22Rv1 (cell line): ENCODE measurements around the gene RAG1.

Source experiments
- H3K27ac ChIP-seq: fragments of 450-650 bp; 2 replicates; pipeline ENCODE4 v1.5.1; 2017
- ZFX ChIP-seq: fragments of 450-650 bp; IDR thresholded peaks from 2 replicates; pipeline ENCODE4 v1.6.1; 2017; ENCODE audit warnings: antibody characterized with exemption, borderline replicate concordance
- TF ChIP-seq, protein P1 (sequence below): fragments of 450-650 bp; IDR thresholded peaks from 2 replicates; pipeline ENCODE4 v1.5.1; 2017; ENCODE audit warnings: mild to moderate bottlenecking

Gene RAG1

DNA sequence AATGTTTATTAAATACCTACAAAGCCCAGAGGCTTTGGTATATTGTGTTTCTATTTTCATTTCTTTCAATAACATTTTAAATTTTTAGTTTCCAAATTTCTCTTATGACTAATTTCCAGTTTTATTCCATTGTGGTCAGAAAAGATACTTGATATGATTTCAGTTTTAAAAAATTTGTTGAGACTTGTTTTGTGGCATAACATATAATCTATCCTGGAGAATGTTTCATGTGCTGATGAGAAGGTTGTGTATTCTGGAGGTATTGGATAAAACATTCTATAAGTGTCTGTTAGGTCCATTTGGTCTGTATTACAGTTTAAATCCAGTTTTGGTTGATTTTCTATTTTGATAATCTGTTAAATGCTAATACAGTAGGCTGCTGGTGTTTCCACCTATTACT is 9.8 kb upstream of the RAG1 start:
- TF ChIP-seq ZFX, result no peak
- TF ChIP-seq, protein P1, sequence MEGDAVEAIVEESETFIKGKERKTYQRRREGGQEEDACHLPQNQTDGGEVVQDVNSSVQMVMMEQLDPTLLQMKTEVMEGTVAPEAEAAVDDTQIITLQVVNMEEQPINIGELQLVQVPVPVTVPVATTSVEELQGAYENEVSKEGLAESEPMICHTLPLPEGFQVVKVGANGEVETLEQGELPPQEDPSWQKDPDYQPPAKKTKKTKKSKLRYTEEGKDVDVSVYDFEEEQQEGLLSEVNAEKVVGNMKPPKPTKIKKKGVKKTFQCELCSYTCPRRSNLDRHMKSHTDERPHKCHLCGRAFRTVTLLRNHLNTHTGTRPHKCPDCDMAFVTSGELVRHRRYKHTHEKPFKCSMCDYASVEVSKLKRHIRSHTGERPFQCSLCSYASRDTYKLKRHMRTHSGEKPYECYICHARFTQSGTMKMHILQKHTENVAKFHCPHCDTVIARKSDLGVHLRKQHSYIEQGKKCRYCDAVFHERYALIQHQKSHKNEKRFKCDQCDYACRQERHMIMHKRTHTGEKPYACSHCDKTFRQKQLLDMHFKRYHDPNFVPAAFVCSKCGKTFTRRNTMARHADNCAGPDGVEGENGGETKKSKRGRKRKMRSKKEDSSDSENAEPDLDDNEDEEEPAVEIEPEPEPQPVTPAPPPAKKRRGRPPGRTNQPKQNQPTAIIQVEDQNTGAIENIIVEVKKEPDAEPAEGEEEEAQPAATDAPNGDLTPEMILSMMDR, result no peak
- H3K27ac ChIP-seq, result peak overlapping the region; percentile 71

DNA sequence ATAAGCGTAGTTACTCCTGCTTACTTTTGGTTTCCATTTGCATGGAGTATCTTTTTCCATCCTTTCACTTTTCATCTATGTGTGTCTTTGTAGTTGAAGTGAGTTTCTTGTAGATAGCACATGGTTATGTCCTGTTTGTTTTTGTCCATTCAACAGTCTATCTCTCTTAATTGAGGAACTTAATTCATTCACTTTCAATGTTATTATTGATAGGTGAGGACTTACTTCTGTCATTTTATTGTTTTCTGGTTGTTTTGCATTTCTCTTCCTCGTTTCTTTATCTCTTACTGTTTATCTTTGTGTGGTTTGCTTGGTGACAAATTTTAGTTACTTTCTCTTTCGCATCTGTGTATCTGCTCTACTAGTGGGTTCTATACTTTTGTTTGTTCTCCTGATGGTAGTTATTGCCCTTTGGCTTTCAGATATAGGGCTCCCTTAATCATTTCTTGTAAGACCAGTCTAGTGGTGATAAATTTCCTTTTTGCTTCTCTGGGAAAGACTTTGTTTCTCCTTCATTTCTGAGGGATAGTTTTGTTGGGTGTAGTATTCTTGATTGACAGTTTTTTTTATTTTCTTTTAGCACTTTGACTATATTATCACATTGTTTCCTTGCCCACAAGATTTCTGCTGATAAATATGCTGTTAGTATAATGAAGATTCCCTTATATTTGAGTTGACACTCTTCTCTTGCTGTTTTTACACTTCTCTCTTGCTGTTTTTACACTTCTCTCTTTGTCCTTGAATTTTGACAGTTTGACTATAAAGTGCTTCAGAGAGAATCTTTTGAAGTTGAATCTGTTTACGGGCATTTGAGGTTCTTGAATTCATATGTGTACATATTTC is 9.0 kb upstream of the RAG1 start:
- no peak overlapping the region for H3K27ac ChIP-seq
- TF ChIP-seq ZFX, result no peak
- TF ChIP-seq, protein P1, result no peak

DNA sequence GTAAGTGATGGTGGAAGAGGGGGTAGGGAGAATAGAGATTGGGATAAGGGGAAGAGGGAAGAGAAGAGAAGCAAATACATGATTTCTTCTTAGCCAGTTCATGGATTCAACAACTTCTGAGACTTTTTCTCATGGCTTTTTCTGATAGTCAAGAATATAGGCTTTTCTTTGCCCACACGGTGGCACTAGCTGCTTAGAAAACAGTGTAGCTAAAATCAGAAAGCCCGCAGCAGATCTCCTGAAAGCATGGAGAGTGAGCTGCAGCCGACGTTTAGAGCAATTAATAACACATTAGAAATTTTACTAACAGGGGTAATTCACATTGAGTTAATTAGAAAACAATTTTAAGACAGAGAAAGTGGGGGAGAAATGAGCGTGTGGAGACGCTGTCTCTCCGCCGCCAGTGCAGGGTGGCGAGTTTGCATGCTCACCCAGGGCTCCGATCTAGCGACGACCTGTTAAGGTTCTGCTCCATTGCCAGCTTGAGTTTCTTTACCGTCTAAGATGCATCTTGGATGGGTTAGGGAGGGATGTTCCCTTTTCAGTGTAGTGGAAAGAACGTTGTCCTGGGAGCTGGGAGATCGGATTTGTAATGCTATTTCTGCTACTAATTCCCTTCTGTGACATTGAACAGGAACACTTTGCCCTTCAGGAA is 3.3 kb upstream of the RAG1 start:
- TF ChIP-seq ZFX, result no peak
- TF ChIP-seq, protein P1, result peak; percentile 77
- no peak overlapping the region for H3K27ac ChIP-seq

DNA sequence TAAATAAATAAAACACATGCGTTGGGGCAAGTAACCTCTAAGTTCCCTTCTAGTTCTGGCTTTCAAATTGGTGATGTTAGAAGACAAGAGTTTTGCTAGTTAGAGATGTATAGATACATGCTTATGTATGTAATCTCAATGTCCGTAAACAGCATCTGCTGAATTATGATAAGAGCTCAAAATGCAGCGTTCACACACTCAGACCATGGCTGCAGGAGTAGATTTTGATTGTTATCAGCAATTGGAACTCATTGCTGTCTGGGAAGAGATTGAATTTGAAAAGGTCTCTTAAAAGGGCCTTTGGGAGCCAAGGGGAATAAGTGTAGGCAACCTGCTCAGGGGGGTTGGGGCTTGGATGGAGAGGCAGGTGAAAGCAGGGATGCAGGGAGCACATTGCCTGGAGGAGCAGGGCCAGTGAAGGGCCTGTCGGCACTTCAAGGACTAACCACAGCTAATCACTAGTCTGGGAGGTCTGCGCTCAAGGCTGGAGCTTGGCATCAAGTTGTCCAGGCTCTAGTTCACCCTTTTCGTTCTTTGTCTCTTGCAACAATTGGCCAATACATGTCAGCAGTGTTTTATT is 2.7 kb upstream of the RAG1 start:
- TF ChIP-seq, protein P1, result no peak
- TF ChIP-seq ZFX, result no peak
- no peak overlapping the region for H3K27ac ChIP-seq

DNA sequence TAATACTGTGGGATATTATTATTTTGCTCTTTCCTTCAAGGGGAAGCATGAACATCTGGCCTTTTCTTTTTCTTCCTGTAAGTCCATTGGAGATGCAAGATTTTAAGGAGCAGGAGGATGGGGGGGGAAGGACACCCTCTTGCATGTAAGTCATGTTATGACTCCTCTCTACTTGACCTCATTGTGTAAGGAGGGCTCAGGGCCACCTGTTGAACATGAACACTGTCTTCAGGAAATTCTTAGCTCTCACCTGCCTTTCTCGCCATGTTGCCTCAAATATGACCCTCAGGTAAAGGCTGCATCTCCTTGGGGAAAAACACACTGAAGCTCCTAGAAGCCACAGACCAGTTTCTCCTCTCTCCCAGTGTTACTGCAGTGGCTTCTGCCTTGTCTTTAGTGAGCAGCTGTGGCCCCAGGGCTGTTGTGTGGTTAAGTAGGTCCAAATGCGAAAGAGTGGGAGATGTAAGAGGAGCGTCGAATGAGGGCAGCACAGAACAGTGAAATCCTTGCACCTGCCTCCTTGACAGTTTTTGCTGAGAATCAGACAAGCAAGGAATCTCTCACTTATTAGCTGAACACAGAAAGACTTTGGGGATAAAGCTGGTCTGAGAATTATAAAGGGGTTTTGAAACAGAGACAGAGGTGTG is 1.3 kb upstream of the RAG1 start:
- TF ChIP-seq ZFX, result no peak
- TF ChIP-seq, protein P1, result no peak
- no peak overlapping the region for H3K27ac ChIP-seq

DNA sequence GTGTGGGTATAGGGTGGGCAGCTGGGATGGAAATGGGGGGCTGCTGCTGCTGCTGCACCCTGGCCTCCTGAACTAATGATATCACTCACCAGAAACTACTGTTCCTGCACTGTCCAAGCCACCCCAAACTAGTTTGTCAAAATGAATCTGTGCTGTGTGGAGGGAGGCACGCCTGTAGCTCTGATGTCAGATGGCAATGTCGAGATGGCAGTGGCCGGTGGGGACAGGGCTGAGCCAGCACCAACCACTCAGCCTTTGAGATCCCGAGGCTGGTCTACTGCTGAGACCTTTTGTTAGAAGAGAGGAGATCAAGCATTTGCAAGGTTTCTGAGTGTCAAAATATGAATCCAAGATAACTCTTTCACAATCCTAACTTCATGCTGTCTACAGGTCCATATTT is 1.3 kb downstream of the RAG1 start:
- H3K27ac ChIP-seq, result no peak overlapping the region
- TF ChIP-seq, protein P1, result no peak
- TF ChIP-seq ZFX, result no peak
